MM.1S (cell line): ENCODE data around the gene BMPER.

Experiments used
- CTCF ChIP-seq: fragments of 300-600 bp; sonication (generic); IDR thresholded peaks from 2 replicates; pipeline ENCODE4 v1.5.1; 2016; ENCODE audit warnings: antibody characterized with exemption, low read length, mixed read lengths
- EZH2phosphoT487 ChIP-seq: fragments of 300-600 bp; sonication (generic); IDR thresholded peaks from 2 replicates; pipeline ENCODE4 v1.6.1; 2018; ENCODE audit warnings: antibody characterized with exemption, low read length

- TF ChIP-seq CTCF (no peak), EZH2phosphoT487 (no peak)
Observed at GRCh38 chr7:33922820-33923219, 17.5 kb downstream of the BMPER start.
